ENCODE results near the gene ZNF678. TPM values are rescaled to one million over a fixed set of nuclear protein-coding genes. Genes with fewer than 3 reads are reported as not detected.

ZNF678 gene
- total and polyA plus RNA-seq, 2 of the 8 experiments (the other 6 are each of a cell fraction or from before 2014, with no cell fraction given): 6.9 to 28.3 TPM

GRCh38 chr1:227563324-227564201 lies at the start of gene ZNF678 (continued):
- no peak for TF ChIP-seq EGR1 (IDR thresholded peaks at IDR 0.05; ENCODE audit: borderline replicate concordance, low read depth, low read length)
- no peak for TF ChIP-seq BCL11A (IDR thresholded peaks at IDR 0.05; ENCODE audit: low read depth in 2 of 2, low read length in 2 of 2)
- TF ChIP-seq KDM5A (IDR thresholded peaks at IDR 0.05; ENCODE audit: low read length): no peak
- no peak for TF ChIP-seq GTF2F1 (IDR thresholded peaks at IDR 0.05; ENCODE audit: borderline replicate concordance, low read depth, low read length)
- no peak; the same call in 1 of the 2 replicates for TF ChIP-seq KDM1A (IDR thresholded peaks at IDR 0.05; ENCODE audit: borderline replicate concordance, low read length)
- TF ChIP-seq NANOG (IDR thresholded peaks at IDR 0.05; ENCODE audit: insufficient read depth, low read depth, low read length, poor library complexity, severe bottlenecking): no peak
- TF ChIP-seq POLR2AphosphoS5 (IDR thresholded peaks at IDR 0.05; ENCODE audit: low read depth, low read length): peak; percentile 69
- TF ChIP-seq RXRA (IDR thresholded peaks at IDR 0.05; ENCODE audit: insufficient read depth, low read depth, low read length): no peak
- no peak for TF ChIP-seq ZNF274 (IDR thresholded peaks at IDR 0.05; ENCODE audit: borderline replicate concordance, extremely low read depth, low read length)
- no peak for TF ChIP-seq RNF2 (IDR thresholded peaks at IDR 0.05; ENCODE audit: borderline replicate concordance, low read depth, low read length, missing control alignments, poor library complexity, severe bottlenecking)

Measured in H1 (cell line).